NCI-H345 treated with DMSO at 0.1 percent for 48 hours (cell line): Measurements from ENCODE around the gene RTBDN.

Experiments
- DNase-seq: peaks from one replicate; lab custom pipeline; 2025; ENCODE audit not compliant: unreplicated experiment; lab: John Stamatoyannopoulos, UW

The RTBDN gene

GRCh38 chr19:12783291-12783848, 51.0 kb downstream of the RTBDN start:
- DNase-seq: no peak

- no peak for DNase-seq
Observed at GRCh38 chr19:12782424-12783290, 51.7 kb downstream of the RTBDN start.

DNA sequence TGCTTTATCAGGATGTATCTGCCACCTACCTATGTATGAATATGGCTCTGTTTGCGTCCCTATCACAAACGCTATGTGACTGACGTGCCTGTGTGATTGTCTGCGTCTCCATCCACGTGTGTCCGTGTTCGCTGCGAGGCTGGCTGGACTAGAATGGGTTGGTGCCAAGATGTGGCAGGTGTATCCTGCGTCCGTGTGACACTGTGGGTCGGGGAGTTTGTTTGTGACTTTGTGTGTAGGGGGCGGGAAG, 52.3 kb downstream of the RTBDN start:
- DNase-seq: no peak

DNA sequence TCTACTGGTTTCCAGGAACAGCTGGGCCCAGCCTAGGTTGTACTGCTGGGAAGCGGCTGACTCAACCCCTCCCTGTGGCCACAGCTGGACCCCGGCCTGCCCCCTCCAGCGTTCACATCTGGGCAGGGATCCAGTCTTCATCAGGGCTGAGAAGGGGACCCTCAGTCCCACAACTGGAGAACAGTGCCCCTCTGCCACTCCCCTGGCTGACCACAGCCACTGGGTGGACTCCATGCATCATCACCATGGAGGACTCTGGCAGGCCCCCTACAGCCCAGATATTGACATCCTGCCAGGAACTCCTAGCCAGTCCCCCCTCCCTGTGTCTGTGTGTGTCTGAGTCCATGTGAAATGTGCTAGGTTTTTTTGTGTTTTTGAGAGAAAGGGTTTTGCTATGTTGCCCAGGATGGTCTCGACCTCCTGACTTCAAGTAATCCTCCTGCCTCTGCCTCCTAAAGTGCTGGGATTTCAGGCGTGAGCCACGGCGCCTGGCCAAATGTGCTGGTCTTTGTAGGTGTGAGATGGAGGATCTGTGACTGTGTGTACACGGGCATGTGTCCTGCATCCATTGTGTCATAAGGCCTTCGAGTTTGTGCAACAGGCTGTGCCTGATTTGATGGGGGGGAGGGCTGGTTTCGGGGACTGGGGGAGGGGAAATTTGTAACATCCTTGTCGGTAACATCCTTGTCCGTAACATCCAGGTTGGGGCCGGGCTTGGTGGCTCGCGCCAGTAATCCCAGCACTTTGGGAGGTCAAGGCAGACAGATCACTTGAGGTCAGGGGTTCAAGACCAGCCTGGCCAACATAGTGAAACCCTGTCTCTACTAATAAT, 55.0 kb downstream of the RTBDN start:
- DNase-seq: no peak

GRCh38 chr19:12778905-12779161, 55.5 kb downstream of the RTBDN start:
- DNase-seq: no peak

GRCh38 chr19:12778017-12778904, 56.1 kb downstream of the RTBDN start:
- DNase-seq: no peak

GRCh38 chr19:12777217-12778016, 57.0 kb downstream of the RTBDN start:
- no peak for DNase-seq
